GM18951 (cell line): ENCODE results near the gene GMEB2.
"Not testable (repeated sequence)": the region's sequence is repeated elsewhere in the genome, so short reads cannot be mapped to it uniquely, and the experiment has no call there.

ENCODE experiments used
- POLR2A ChIP-seq: IDR thresholded peaks from 4 replicates; pipeline ENCODE4 v1.6.1; 2011; ENCODE audit warnings: mild to moderate bottlenecking; ENCODE audit not compliant: insufficient read length, insufficient read depth; ENCODE audit errors: extremely low read depth
- in situ Hi-C: fragments of 300-500 bp; cut with MboI; formaldehyde crosslinking; loops from one replicate; pipeline ENCODE4 v1.12.0; 2022; ENCODE audit warnings: low sequenced_read_pairs, mixed read lengths, inconsistent platforms; ENCODE audit not compliant: unreplicated experiment

GMEB2 gene

DNA sequence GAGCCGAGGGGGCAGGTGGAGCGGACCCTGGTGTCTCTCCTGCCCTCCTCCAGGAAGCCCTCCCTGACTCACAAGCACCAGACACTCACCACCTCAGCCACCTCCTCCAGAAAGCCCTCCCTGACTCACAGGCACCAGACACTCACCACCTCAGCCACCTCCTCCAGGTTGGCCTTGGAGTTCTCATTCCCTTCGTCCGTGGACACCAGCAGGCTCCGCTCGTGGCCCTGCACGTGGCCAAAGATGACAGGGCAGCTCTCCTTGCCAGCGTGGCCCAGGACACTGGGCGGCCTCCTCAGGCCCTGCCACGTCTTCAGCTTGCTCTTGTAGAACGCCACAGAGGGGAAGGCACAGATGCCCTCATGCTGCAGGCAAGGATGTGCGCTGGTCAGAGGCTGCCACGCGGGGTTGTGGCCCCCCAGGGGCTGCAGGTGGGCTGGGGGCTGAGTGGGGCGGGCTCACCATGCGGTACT is 66.5 kb downstream of the GMEB2 start:
- no peak for TF ChIP-seq POLR2A
- in situ Hi-C loops, result no loop called here

DNA sequence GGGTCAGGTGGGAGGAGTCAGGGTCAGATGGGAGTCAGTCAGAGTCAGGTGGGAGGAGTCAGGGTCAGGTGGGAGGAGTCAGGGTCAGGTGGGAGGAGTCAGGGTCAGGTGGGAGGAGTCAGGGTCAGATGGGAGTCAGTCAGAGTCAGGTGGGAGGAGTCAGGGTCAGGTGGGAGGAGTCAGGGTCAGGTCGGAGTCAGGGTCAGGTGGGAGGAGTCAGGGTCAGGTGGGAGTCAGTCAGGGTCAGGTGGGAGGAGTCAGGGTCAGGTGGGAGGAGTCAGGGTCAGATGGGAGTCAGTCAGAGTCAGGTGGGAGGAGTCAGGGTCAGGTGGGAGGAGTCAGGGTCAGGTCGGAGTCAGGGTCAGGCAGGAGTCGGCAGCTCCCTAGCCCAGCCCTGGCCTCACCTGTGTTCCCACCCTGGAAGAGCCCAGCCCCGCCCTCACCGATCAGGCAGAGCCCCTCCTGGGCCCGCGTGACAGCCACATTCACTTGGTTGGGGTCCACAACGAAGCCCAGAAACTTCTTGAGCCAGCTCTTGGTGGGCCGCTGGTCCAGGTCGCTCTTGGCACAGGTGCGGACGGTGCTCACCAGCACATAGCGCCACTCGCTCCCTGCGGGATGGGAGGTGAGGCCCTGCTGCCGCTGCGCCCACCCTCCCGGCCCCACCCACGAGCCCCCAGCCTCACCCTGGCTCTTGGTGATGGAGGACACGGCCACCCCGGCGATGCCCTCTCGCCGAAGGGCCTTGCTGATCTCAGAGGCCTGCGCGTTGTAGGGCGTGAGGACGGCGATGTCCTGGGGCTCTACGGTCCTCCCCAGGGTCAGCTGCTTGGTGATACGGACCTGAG is 67.2 kb downstream of the GMEB2 start:
- in situ Hi-C loops, result not testable (repeated sequence)

DNA sequence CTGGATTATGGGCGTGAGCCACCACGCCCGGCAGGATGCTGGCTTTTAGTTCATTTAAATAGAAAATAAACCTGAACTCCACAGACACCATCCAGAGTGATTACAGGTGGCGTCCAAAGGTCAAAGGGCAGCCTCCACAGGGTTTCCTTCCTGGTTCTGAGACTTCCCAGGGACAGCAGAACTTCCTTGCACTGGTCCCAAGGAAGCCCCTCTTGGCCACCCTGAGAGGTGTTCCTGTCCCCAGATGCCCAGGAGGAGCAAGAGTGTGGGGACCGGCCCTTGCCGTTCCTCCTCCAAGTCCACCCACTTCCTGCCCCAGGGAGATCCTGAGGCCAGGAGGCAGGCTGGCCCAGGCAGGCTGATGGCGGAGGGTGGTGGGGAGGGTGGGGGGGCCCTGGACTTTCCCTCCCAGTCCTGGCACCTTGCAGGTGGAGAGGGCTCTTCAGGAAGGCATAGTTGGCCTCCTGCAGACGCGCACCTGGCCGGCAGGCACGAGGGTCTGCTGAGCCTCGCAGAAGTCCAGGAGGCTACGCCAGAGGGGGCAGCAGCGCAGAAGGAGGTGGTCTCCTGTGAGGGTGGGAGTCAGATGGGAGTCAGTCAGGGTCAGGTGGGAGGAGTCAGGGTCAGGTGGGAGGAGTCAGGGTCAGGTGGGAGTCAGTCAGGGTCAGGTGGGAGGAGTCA is 68.0 kb downstream of the GMEB2 start:
- in situ Hi-C loops, result no loop called here
- no peak for TF ChIP-seq POLR2A

DNA sequence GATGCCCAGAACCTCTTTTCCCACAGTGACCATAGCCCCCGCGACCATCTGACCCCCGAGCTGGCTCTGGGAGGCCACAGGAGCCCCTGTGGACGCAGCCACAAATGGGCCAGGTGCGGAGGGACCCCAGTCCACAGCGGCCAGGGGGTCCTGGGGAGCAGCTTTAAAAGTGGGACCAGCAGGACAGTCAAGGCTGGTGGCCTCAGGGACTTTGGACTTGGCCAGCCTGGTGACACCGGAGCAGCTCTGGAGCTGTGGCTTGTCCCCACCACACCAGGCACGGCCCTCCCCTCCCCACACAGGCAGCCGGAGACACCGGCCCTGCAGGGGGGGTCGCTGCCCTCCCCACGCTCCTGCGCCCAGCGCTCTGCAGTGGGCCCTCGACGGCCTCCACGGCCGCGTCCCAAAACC is 69.4 kb downstream of the GMEB2 start:
- in situ Hi-C loops, result no loop called here
- no peak for TF ChIP-seq POLR2A

DNA sequence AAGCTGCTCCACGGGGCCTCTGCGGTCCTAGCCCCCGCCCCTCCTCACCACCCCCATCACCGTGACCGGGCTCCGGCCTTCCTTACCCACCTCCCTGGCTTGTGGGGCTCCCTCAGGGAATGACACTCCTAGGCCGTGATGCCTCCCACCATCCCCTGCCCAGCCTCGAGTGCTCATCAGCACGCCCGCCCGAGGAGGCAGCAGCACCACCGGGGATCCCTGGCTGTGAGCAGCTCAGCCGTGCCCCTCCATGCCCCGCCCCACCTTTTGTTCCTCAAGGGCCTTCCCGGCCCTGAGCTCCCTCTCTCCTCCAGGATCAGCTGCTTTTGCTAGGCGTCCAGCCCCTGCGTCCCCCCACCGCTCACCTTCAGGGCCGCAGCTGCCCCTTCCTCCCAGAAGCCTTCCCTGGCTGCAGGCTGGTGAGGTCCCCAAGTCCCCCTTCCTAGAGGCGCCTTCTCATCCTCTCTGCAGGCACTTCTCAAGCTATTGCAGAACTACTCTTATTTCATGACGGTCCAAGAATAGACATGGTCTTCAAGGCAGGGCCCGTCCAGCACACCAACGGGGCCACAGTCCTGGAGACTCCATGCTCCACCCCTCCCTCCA is 69.9 kb downstream of the GMEB2 start:
- no peak for TF ChIP-seq POLR2A
- in situ Hi-C loops, result no loop called here

DNA sequence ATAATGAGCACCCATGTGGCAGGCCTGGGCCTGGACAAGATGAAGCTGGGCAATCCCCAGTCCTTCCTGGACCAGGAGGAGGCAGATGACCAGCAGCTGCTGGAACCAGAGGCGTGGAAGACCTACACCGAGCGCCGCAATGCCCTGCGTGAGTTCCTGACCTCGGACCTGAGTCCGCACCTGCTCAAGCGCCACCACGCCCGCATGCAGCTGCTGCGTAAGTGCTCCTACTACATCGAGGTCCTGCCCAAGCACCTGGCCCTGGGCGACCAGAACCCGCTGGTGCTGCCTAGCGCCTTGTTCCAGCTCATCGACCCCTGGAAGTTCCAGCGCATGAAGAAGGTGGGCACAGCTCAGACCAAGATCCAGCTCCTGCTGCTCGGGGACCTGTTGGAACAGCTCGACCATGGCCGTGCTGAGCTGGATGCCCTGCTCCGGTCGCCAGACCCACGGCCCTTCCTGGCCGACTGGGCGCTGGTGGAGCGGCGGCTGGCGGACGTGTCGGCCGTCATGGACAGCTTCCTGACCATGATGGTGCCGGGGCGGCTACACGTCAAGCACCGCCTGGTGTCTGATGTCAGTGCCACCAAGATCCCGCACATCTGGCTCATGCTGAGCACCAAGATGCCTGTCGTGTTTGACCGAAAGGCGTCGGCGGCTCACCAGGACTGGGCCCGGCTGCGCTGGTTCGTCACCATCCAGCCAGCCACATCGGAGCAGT is 71.1 kb downstream of the GMEB2 start:
- in situ Hi-C loops, result no loop called here

DNA sequence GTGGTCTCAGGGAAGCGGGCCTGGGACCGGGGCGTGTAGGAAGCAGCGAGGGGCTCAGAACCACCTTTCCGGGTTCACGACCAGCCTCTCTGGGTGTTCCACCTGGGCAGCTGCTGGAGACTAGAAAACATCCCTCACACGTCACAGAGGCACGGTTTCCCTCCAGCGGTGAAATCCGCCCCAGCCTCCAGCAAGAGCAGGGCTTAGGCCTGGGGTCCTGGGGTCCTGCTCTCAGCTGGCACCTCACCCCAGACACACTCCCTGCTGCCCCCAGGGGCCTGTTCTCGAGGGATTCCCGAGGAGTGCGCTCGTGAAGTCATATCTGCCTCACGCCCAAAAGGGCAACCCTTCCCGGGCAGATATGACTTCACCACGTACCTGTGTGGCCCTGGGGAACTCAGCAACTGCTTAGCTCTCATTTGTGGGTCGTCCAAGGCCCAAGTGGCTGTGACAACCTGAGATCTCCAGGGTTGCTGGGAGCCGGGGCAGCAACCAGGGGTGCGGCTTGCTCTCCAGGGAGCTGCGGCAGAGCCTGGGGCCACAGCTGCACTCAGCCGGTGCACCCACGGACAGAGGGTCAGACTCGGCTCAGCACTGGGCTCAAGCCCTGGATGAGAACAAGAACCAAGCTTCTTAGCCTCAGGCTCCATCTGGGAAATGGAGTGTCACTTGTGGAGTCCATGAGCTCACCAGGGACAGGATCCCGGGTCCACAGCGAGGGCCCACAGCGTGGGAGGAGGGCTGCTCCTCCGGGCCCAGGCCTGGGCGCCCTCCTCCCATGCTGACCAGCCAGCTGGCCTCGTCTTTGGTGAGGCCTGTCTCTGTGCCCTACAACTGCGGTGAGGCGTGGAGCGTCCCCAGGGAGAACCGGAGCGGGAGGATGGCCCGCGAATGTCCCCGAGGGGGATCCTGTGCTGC is 72.3 kb downstream of the GMEB2 start:
- in situ Hi-C loops, result no loop called here
- no peak for TF ChIP-seq POLR2A

More for the DNA sequence above, 71.1 kb downstream of the GMEB2 start:
- no peak for TF ChIP-seq POLR2A

DNA sequence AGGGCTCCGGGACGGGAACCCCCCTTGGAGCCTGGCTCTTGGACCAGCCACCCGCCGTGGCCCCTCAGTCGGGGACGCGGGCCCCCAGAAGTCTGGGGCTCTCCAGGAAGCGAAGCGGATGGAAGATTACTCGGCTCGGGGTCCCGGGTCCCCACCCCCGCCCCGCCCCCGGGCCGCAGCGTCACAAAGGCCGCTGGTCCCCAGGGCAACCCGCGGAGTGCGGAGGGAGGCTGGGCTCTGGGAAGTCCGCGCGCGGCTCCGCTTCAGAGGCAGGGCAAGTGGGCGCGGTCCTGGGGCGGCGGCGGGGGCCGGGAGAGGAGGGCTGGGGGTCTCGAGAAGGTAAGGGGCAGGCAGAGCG is 73.0 kb downstream of the GMEB2 start, which contains the start of gene FNDC11:
Gene FNDC11 (plus strand): TSS at position 227 of the 358 bp plus-strand sequence. CDS start 1,505 bp downstream, outside the sequence.
- no peak for TF ChIP-seq POLR2A
- in situ Hi-C loops, result no loop called here

DNA sequence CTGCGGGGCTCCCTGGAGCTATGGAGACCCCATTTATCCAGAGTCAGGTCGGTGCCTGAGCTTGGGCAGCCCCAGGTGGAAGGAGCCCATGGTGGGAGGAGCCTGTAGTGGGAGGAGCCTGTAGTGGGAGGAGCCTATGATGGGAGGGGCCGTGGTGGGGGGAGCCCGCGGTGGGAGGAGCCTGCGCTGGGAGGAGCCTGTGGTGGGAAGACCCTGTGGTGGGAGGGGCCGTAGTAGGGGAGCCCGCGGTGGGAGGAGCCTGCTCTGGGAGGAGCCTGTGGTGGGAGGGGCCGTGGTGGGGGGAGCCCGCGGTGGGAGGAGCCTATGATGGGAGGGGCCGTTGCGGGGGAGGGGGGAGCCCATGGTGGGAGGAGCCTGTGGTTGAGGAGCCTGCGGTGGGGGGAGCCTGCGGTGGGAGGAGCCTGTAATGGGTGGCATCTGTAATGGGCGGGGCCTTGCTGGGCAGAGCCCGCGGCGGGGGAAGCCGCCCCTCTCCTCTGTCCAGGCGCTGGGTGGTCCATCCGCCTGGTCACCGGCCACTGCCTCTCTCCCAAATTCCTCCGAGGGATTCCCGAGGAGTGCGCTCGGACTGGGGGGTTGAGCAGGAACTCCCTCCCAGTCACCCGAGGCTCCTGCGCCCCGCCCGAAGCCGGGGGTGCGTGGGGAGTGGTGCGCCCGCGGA is 73.5 kb downstream of the GMEB2 start:
- peak; percentile 43 for TF ChIP-seq POLR2A
- in situ Hi-C loops, result no loop called here

DNA sequence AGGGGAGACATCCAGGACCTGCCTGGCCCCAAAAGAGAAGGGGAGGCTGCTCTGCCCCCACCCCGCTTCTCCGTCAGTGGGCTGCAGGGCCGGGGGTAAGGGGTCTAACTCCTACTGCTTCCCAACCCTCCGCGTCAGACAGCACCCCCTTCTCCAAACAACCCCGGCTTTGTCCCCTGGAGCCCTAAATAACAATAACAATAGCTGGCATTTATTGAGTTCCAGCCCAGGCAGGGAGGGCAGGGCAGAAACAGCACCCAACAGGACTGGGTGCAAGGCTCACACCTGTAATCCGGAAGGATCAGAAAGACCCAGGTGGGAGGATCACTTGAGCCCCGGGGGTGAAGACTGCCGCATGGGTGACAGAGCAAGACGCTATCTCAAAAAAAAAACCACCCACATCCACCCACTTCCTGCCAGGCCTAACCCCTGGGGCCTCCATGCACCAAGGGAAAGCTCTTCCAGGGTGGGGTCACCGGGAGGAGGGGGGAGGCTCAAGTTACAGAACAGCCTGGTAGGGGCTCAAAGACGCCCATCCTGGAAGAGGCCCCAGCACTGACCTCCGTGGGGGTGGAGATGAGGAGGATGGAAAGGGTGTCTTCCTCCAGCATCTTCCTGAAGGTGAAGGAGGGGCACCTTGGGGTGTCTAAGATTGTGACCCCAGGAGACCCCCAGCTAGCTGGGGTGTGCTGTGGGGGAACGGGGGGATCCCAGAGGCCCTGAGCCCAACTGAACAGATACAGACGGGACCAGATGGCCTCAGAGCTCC is 74.2 kb downstream of the GMEB2 start:
- TF ChIP-seq POLR2A, result no peak
- in situ Hi-C loops, result no loop called here

DNA sequence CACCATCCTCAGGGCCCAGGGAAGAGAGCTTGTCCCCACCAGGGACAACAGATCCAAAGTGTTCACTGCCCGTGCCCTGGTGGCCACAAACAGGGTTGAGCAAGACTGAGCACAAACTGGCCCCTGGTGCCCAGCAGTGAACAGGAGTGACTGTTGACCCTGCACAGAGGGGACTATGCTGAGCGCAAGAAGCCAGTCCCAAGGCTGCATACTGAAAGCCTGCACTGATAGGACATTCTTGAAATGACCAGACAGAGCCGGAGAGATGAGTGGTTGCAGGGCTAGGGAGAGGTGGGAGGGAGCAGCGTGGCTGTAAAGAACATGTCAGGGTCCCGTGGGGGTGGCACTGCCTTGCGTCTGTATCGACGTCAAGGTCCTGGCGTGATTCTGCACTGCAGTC is 75.8 kb downstream of the GMEB2 start:
- no peak for TF ChIP-seq POLR2A
- in situ Hi-C loops, result no loop called here

DNA sequence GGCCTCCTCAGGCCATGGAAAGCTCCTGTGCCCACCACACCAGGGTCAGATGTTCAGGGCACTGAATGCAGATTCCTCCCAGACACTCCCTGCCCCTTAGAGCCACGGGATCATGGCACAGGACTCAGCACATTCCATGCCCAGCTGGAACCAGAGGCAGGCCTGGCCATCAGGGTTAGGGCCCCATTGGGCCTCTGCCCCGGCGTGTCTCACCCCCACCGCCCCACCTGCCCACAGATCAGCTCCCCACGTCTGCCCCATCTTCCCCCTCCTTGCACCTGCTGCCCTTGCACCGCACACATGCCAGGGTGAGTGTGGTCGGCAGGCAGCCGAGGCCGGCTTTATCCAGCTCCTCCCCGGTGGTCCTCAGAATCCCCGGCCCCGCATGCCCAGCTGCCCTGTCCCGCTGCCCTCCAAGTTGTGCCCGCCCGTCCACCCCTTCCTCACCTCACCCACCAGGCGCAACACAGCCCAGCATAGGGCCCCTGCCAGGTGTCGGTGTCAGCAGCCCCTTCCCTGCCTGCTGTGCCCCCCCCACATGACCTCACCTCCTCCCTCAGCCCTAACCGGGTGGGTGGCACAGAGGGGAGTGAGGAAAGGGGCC is 77.1 kb downstream of the GMEB2 start:
- no peak for TF ChIP-seq POLR2A

More for the DNA sequence above, 77.1 kb downstream of the GMEB2 start:
- in situ Hi-C loops, result no loop called here
